ENCODE results near the gene GIT2. TPM values are rescaled to one million over a fixed set of nuclear protein-coding genes. Genes with fewer than 3 reads are reported as not detected.

Gene GIT2
- total and polyA plus RNA-seq, 2 of the 13 experiments (the other 11 are each of a cell fraction or from before 2014, with no cell fraction given), result 18.4 to 19.8 TPM

DNA sequence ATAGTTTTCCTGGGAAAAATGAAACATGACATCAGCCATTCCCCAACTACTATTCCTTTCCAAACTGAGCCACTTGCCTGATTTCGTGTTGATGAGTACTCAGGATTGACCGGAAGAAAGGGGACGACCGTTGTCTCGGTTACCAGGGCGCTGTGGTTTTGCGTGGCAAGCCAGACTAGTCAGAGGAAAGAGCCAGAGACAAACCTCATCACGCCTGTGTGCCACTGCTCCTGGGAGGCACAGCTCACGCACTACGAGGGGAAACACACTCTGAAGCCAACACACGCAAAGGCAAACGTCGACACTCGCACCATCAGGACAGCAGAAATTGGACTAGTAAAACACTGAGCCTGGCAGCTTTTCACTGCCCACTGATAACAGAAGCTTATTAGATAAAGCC is 35.0 kb downstream of the GIT2 start:
- H3K9ac ChIP-seq (ENCODE audit: insufficient read depth, low read depth, low read length), result no peak overlapping the region
- no peak overlapping the region for H3K4me2 ChIP-seq (ENCODE audit: low read depth, low read length)
- CTCF ChIA-PET (ENCODE audit: low intra/inter-chr PET ratio, low total read pairs), result no interaction called here
- no TSS peak for BruUV-seq (replicated peaks)
- in situ Hi-C loops (cut with HindIII; ENCODE audit: extremely low pct_ligation_motif_present, low pct_unique_long_range_greater_than_20kb) (no loop called here), intact Hi-C loops (cut with micrococcal nuclease; ENCODE audit: unreplicated experiment) (no loop called here)
- POLR2A ChIA-PET, result no interaction called here
- H3K4me1 ChIP-seq (ENCODE audit: insufficient read depth, low read length), result no peaks in the 10 kb centered on the region
- H3K36me3 ChIP-seq (replicated peaks in 1 of 2; ENCODE audit: control insufficient read depth in 1 of 2, insufficient read depth in 2 of 2, low read length in 2 of 2), result peaks cover 22 to 56% of the 10 kb centered on the region in 2 experiments
- H4K20me1 ChIP-seq (ENCODE audit: insufficient read depth, low read length), result no peaks in the 10 kb centered on the region
- no peak overlapping the region for H3K4me3 ChIP-seq (replicated peaks in 1 of 3; ENCODE audit: insufficient read depth in 1 of 3, low read depth in 2 of 3, low read length in 3 of 3)
- FAIRE-seq (no peak), DNase-seq (ENCODE audit: low spot score) (no peak), ATAC-seq (no peak)
- WGBS (ENCODE audit: low lambda C conversion rate), result 94% methylated on average over 14 of the region's 14 CpGs
- H3K79me2 ChIP-seq (ENCODE audit: insufficient read depth, low read length), result no peaks in the 10 kb centered on the region
- no peak overlapping the region for H3K27ac ChIP-seq (ENCODE audit: extremely low read length, insufficient read depth, low read length)
- TF ChIP-seq, protein P1, sequence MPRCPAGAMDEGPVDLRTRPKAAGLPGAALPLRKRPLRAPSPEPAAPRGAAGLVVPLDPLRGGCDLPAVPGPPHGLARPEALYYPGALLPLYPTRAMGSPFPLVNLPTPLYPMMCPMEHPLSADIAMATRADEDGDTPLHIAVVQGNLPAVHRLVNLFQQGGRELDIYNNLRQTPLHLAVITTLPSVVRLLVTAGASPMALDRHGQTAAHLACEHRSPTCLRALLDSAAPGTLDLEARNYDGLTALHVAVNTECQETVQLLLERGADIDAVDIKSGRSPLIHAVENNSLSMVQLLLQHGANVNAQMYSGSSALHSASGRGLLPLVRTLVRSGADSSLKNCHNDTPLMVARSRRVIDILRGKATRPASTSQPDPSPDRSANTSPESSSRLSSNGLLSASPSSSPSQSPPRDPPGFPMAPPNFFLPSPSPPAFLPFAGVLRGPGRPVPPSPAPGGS (CRISPR knock-in tag; IDR thresholded peaks at IDR 0.05), result no peak
- TF ChIP-seq TRIM24 (CRISPR knock-in tag; IDR thresholded peaks at IDR 0.05), result no peak
- no peak for TF ChIP-seq PHF20 (CRISPR knock-in tag; IDR thresholded peaks at IDR 0.05)
- no peak for TF ChIP-seq JARID2 (CRISPR knock-in tag; IDR thresholded peaks at IDR 0.05; ENCODE audit: insufficient replicate concordance)
- no peak for TF ChIP-seq ZNF572 (CRISPR knock-in tag; IDR thresholded peaks at IDR 0.05)
- TF ChIP-seq, protein P2, sequence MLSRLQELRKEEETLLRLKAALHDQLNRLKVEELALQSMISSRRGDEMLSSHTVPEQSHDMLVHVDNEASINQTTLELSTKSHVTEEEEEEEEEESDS (CRISPR knock-in tag; IDR thresholded peaks at IDR 0.05; ENCODE audit: borderline replicate concordance), result no peak
- TF ChIP-seq, protein P3, sequence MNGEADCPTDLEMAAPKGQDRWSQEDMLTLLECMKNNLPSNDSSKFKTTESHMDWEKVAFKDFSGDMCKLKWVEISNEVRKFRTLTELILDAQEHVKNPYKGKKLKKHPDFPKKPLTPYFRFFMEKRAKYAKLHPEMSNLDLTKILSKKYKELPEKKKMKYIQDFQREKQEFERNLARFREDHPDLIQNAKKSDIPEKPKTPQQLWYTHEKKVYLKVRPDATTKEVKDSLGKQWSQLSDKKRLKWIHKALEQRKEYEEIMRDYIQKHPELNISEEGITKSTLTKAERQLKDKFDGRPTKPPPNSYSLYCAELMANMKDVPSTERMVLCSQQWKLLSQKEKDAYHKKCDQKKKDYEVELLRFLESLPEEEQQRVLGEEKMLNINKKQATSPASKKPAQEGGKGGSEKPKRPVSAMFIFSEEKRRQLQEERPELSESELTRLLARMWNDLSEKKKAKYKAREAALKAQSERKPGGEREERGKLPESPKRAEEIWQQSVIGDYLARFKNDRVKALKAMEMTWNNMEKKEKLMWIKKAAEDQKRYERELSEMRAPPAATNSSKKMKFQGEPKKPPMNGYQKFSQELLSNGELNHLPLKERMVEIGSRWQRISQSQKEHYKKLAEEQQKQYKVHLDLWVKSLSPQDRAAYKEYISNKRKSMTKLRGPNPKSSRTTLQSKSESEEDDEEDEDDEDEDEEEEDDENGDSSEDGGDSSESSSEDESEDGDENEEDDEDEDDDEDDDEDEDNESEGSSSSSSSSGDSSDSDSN (CRISPR knock-in tag; IDR thresholded peaks at IDR 0.05), result no peak
- TF ChIP-seq TOE1 (CRISPR knock-in tag; IDR thresholded peaks at IDR 0.05), result no peak
- TF ChIP-seq ZSCAN31 (CRISPR knock-in tag; IDR thresholded peaks at IDR 0.05; ENCODE audit: low read depth), result no peak
- TF ChIP-seq, protein P4, sequence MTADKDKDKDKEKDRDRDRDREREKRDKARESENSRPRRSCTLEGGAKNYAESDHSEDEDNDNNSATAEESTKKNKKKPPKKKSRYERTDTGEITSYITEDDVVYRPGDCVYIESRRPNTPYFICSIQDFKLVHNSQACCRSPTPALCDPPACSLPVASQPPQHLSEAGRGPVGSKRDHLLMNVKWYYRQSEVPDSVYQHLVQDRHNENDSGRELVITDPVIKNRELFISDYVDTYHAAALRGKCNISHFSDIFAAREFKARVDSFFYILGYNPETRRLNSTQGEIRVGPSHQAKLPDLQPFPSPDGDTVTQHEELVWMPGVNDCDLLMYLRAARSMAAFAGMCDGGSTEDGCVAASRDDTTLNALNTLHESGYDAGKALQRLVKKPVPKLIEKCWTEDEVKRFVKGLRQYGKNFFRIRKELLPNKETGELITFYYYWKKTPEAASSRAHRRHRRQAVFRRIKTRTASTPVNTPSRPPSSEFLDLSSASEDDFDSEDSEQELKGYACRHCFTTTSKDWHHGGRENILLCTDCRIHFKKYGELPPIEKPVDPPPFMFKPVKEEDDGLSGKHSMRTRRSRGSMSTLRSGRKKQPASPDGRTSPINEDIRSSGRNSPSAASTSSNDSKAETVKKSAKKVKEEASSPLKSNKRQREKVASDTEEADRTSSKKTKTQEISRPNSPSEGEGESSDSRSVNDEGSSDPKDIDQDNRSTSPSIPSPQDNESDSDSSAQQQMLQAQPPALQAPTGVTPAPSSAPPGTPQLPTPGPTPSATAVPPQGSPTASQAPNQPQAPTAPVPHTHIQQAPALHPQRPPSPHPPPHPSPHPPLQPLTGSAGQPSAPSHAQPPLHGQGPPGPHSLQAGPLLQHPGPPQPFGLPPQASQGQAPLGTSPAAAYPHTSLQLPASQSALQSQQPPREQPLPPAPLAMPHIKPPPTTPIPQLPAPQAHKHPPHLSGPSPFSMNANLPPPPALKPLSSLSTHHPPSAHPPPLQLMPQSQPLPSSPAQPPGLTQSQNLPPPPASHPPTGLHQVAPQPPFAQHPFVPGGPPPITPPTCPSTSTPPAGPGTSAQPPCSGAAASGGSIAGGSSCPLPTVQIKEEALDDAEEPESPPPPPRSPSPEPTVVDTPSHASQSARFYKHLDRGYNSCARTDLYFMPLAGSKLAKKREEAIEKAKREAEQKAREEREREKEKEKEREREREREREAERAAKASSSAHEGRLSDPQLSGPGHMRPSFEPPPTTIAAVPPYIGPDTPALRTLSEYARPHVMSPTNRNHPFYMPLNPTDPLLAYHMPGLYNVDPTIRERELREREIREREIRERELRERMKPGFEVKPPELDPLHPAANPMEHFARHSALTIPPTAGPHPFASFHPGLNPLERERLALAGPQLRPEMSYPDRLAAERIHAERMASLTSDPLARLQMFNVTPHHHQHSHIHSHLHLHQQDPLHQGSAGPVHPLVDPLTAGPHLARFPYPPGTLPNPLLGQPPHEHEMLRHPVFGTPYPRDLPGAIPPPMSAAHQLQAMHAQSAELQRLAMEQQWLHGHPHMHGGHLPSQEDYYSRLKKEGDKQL (CRISPR knock-in tag; IDR thresholded peaks at IDR 0.05; ENCODE audit: low read depth), result no peak
- TF ChIP-seq, protein P5, sequence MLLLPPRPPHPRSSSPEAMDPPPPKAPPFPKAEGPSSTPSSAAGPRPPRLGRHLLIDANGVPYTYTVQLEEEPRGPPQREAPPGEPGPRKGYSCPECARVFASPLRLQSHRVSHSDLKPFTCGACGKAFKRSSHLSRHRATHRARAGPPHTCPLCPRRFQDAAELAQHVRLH (CRISPR knock-in tag; IDR thresholded peaks at IDR 0.05; ENCODE audit: borderline replicate concordance, low read depth), result no peak
- no peak for TF ChIP-seq ZNF761 (CRISPR knock-in tag; conservative IDR thresholded peaks at IDR 0.05)
- H3K27me3 ChIP-seq (ENCODE audit: control insufficient read depth in 1 of 2, insufficient read depth in 2 of 2, low read length in 2 of 2), result no peaks in the 10 kb centered on the region
- no peak overlapping the region for H2AFZ ChIP-seq (ENCODE audit: low read length)
- no peaks in the 10 kb centered on the region for H3K9me3 ChIP-seq (ENCODE audit: low read length)

Measured in HepG2 (cell line).